C4-2B (cell line): ENCODE measurements around the gene SASH1.

Experiments
- ZFX ChIP-seq: fragments of 450-650 bp; IDR thresholded peaks from 2 replicates; pipeline ENCODE4 v1.6.1; 2017
- TF ChIP-seq, protein P1 (sequence below): fragments of 450-650 bp; conservative IDR thresholded peaks from 2 replicates; pipeline ENCODE4 v1.5.1; 2017; ENCODE audit warnings: mild to moderate bottlenecking

DNA sequence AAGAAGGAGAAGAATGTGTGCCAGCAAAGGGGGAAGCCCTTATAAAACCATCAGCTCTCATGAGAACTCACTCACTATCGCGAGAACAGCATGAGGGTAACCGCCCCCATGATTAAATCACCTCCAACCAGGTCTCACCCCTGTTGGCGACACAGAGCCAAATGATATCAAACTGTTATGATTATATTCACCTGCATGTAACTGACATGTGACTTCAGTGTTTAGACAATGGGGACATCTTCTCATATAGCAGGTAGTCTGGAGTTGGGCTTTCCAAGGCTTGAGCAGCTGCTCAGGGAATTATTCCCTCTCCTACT lies 115.2 kb downstream of the SASH1 start:
- TF ChIP-seq, protein P1, sequence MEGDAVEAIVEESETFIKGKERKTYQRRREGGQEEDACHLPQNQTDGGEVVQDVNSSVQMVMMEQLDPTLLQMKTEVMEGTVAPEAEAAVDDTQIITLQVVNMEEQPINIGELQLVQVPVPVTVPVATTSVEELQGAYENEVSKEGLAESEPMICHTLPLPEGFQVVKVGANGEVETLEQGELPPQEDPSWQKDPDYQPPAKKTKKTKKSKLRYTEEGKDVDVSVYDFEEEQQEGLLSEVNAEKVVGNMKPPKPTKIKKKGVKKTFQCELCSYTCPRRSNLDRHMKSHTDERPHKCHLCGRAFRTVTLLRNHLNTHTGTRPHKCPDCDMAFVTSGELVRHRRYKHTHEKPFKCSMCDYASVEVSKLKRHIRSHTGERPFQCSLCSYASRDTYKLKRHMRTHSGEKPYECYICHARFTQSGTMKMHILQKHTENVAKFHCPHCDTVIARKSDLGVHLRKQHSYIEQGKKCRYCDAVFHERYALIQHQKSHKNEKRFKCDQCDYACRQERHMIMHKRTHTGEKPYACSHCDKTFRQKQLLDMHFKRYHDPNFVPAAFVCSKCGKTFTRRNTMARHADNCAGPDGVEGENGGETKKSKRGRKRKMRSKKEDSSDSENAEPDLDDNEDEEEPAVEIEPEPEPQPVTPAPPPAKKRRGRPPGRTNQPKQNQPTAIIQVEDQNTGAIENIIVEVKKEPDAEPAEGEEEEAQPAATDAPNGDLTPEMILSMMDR: no peak
- no peak for TF ChIP-seq ZFX
